ENCODE results near the gene FAM193B. TPM values are rescaled to one million over a fixed set of nuclear protein-coding genes. Genes with fewer than 3 reads are reported as not detected.
"Not testable (repeated sequence)": the region's sequence is repeated elsewhere in the genome, so short reads cannot be mapped to it uniquely, and the experiment has no call there.

The FAM193B gene
- total and polyA plus RNA-seq, 7 donors: 9.0 to 87.4 (median 41.8) TPM

DNA sequence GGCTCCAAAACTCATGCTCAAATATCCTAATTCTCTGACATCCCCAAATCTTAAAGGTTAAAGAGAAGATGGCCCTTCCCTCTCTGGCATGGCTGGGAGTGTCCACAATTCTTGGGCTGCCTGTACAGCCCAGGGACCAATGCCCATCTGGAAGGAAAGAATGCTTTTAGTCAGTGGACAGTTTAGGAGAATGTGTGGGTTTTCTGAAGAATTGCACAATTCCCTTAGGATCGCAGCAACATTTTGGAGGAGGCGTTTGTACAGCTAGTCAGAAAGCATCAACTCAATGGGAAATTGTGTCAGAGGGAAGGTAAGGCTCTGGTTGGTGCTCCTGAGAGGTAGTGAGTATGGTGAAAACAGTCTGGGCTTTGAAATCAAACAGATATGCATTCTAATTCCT, 15.0 kb downstream of the FAM193B start:
- intact Hi-C loops (cut with DNase I): no loop called here
- no peaks in the 10 kb centered on the region for H3K9me3 ChIP-seq
- no peak overlapping the region for H3K4me3 ChIP-seq
- H3K27ac ChIP-seq: peak overlapping the region; percentile 72 to 83 (median 76)
- DNase-seq: no peak
- WGBS, 2 donors: 87 to 97% methylated on average over 2 of the region's 2 CpGs
- TF ChIP-seq POLR2A (IDR thresholded peaks at IDR 0.05) (no peak), EP300 (IDR thresholded peaks at IDR 0.05) (no peak), POLR2AphosphoS5 (IDR thresholded peaks at IDR 0.05) (no peak)
- TF ChIP-seq, protein P1, sequence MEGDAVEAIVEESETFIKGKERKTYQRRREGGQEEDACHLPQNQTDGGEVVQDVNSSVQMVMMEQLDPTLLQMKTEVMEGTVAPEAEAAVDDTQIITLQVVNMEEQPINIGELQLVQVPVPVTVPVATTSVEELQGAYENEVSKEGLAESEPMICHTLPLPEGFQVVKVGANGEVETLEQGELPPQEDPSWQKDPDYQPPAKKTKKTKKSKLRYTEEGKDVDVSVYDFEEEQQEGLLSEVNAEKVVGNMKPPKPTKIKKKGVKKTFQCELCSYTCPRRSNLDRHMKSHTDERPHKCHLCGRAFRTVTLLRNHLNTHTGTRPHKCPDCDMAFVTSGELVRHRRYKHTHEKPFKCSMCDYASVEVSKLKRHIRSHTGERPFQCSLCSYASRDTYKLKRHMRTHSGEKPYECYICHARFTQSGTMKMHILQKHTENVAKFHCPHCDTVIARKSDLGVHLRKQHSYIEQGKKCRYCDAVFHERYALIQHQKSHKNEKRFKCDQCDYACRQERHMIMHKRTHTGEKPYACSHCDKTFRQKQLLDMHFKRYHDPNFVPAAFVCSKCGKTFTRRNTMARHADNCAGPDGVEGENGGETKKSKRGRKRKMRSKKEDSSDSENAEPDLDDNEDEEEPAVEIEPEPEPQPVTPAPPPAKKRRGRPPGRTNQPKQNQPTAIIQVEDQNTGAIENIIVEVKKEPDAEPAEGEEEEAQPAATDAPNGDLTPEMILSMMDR (IDR thresholded peaks at IDR 0.05): no peak
- no peaks in the 10 kb centered on the region for H3K27me3 ChIP-seq
- peaks cover 0 to 39% (median 11%) of the 10 kb centered on the region in 4 donors for H3K36me3 ChIP-seq
- peaks cover 0 to 91% (median 75%) of the 10 kb centered on the region in 4 donors for H3K4me1 ChIP-seq

DNA sequence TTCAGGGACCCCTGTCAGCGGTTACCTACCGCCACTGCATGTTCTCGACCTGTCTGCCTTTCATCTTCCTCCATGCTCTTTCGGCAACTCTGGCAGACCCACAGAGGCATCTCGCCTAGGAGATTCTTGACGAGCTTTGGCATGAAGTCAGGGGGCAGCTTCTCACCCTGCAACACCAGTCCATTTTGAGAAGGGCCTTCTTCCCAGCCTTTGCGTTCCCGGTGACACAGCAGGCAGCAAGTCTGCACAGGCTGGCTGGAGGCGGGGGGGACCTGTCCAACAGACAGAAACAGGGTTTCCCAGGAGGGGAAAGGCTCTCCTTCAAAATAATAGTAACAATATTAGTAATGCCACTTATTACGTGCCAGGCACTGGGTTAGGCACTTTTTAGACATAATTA, 15.5 kb downstream of the FAM193B start:
- 94 to 95% methylated on average over 10 of the region's 10 CpGs for WGBS, 2 donors
- H3K9me3 ChIP-seq: no peaks in the 10 kb centered on the region
- H3K4me1 ChIP-seq: peaks cover 0 to 87% (median 71%) of the 10 kb centered on the region in 4 donors
- peak overlapping the region; percentile 72 to 83 (median 76) for H3K27ac ChIP-seq
- H3K4me3 ChIP-seq: no peak overlapping the region
- H3K27me3 ChIP-seq: no peaks in the 10 kb centered on the region
- intact Hi-C loops (cut with DNase I): no loop called here
- TF ChIP-seq, protein P1 (IDR thresholded peaks at IDR 0.05): no peak
- TF ChIP-seq POLR2AphosphoS5 (IDR thresholded peaks at IDR 0.05) (no peak), POLR2A (IDR thresholded peaks at IDR 0.05) (no peak), EP300 (IDR thresholded peaks at IDR 0.05) (no peak)
- H3K36me3 ChIP-seq: peaks cover 0 to 41% (median 12%) of the 10 kb centered on the region in 4 donors
- no peak for DNase-seq

DNA sequence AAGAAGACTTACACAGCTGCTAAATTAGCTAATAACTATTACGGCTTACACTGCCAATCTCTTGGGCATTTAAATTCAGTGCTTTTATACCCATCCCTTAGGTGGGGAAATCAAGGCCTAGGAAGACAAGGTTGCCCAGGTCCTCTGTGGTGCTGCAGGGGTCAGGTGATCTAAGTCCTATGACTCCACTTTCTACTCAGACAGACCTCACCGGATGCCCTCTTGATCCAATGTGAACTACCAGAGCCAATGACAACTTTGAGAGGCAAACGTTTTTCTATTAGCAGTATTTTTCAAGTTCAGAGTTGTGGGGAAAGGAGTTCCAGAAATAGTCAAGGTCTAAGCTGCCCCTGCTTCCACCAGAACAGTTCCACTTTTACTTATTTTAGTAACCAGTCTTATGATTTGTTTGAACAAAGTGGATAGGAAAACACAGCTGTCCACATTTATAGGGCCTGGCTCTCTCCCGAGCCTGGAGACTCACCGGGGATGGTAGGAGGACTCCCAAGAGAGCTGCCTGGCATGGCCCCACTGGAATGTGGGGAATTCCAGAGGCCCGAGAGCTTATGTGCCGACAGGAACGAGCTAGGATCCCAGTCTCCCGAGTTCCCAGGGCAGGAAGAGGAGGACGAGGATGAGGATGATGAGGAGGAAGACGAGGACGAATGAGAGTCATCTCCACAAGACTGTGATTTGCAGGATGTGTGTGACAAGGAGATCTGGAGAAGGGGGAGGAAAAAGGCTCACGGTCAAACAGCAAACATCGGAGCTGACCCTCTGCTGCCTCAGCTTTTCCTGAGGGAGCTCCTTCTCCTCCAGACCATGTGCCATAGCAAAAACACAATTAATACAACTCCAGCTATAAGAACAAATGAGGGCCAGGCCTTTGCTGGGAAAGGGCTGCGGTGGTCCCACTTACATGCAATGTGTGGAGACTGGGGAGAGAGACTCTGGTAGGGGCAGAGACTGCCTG, 16.7 kb downstream of the FAM193B start:
- Histone ChIP-seq H3K27ac (peak overlapping the region; percentile 72 to 83 (median 76)), H3K4me1 (peaks cover 0 to 75% (median 61%) of the 10 kb centered on the region in 4 donors), H3K36me3 (peaks cover 0 to 51% (median 13%) of the 10 kb centered on the region in 4 donors), H3K27me3 (no peaks in the 10 kb centered on the region), H3K9me3 (no peaks in the 10 kb centered on the region), H3K4me3 (no peak overlapping the region)
- intact Hi-C loops (cut with DNase I): no loop called here
- 27 to 56% methylated on average over 15 of the region's 15 CpGs for WGBS, 2 donors
- peak; percentile 85 for DNase-seq
- peak in 3 of 4 donors; percentile 38 to 44 (median 39) for TF ChIP-seq POLR2AphosphoS5 (IDR thresholded peaks at IDR 0.05)
- TF ChIP-seq, protein P1 (IDR thresholded peaks at IDR 0.05): no peak

DNA sequence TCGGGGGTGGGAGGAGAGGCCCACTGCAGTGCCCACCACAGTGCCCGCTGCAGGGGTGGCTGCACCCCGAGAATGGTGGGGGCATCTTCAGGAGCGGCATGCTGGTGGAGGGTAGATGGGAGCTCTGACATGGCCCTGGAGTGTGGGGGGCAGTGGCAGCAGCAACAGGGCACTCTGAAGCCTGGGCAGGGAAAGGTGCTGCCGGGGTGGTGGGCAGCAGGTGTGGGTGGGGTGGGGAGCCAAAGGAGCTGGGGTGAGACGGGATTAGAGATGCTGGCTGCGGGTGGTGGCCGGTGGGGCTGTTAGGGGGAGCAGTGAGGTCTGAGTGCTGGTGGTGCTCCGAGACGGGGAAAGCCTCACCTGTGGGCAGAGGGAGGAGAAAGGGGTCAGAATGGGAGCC, 18.0 kb downstream of the FAM193B start:
- no peaks in the 10 kb centered on the region for H3K9me3 ChIP-seq

DNA sequence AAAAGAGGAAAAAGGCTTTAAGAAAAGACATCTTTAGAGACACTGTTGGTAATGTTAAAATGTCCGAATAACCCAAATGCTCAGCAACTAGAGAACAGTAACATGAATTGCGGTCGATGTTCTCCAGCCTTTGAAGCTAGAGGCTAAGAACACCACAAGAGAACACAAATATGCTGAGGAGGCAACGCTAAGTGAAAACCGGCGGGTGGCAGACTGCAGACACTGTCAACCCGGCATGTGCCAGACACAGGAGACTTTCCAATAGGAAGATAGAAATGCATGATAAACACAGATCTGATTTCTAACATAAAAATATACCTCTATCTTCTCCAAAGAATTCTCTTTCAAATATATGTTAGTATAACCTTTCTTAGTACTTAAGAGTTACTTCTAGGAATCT, 19.2 kb downstream of the FAM193B start:
- intact Hi-C loops (cut with DNase I): no loop called here
- whole genome bisulfite sequencing, 2 donors: 95 to 97% methylated on average over 7 of the region's 7 CpGs
- H3K36me3 ChIP-seq: peaks cover 15 to 77% (median 28%) of the 10 kb centered on the region in 4 donors
- no peaks in the 10 kb centered on the region for H3K9me3 ChIP-seq
- TF ChIP-seq, protein P1 (IDR thresholded peaks at IDR 0.05): no peak
- TF ChIP-seq POLR2AphosphoS5 (IDR thresholded peaks at IDR 0.05): no peak
- H3K27ac ChIP-seq: peak overlapping the region in 2 of 4 donors; percentile 2 to 83
- H3K27me3 ChIP-seq: no peaks in the 10 kb centered on the region
- peak; percentile 49 for DNase-seq
- no peak overlapping the region for H3K4me3 ChIP-seq
- H3K4me1 ChIP-seq: peaks cover 0 to 74% (median 59%) of the 10 kb centered on the region in 4 donors

More for the DNA sequence above, 18.0 kb downstream of the FAM193B start:
- no peak for TF ChIP-seq POLR2AphosphoS5 (IDR thresholded peaks at IDR 0.05)
- TF ChIP-seq EP300 (IDR thresholded peaks at IDR 0.05): no peak
- no peak for DNase-seq
- Histone ChIP-seq H3K27me3 (no peaks in the 10 kb centered on the region), H3K4me1 (peaks cover 0 to 71% (median 57%) of the 10 kb centered on the region in 4 donors), H3K36me3 (peaks cover 6 to 64% (median 21%) of the 10 kb centered on the region in 4 donors), H3K27ac (peak overlapping the region; percentile 72 to 83 (median 76)), H3K4me3 (no peak overlapping the region)
- intact Hi-C loops (cut with DNase I): no loop called here
- 94 to 95% methylated on average over 10 of the region's 10 CpGs for WGBS, 2 donors

DNA sequence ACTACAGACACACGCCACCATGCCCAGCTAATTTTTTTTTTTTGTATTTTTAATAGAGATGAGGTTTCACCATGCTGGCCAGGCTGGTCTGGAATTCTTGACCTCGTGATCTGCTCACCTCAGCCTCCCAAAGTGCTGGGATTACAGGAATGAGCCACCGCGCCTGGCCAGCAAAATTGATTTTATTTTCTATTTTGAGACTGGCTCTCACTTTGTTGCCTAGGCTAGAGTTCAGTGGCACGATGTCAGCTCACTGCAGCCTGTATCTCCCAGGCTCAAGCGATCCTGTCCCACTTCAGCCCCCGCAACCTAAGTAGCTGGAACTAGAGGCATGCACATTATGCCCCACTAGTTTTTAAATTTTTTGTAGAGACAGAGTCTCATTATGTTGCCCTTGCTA, 19.9 kb downstream of the FAM193B start:
- H3K4me1 ChIP-seq: peaks cover 0 to 67% (median 54%) of the 10 kb centered on the region in 4 donors
- H3K27me3 ChIP-seq; intact Hi-C loops (cut with DNase I); H3K9me3 ChIP-seq; H3K4me3 ChIP-seq: not testable (repeated sequence)
- H3K27ac ChIP-seq: peak overlapping the region in 1 of 4 donors; percentile 83
- DNase-seq: peak; percentile 9
- peaks cover 15 to 83% (median 33%) of the 10 kb centered on the region in 4 donors for H3K36me3 ChIP-seq
- WGBS, 2 donors: 98% methylated on average over 7 of the region's 7 CpGs

Measured in sigmoid colon (tissue), 7 donors.